ENCODE measurements around the gene C2orf76.

DNA sequence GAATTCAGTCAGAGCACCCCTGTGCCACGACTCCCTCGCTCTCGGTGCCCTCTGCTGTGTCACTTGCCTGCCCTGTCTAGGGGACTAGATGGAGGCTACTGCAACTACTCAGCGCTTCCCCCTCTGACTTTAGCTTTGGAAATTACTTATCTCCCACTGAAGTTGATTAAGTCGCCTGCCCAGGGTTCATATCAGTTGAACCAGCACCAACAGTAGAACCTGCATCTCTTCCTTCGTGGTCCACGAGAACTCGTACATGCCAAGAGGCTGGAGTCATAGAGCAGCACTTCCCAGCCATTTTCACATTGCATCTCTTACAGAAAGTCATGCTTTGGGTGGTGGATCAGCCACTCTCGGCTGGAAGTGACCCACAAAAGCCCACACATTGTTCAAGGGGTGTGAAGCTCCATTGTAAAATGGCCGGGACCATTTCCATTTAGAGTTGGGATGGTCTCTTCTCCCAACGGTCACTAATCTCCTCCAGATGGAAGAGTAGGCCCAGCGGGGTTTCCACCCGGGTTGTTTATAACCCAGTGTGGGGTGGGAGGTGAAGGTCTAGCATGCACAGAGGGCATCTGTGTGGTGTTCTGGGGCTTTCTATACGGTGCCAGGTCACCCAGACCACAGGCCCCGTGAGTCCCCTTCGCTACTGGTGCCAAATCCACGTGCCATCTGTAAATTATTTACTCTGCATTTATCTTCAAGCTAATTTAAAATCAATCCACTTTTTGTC lies 105.0 kb downstream of the C2orf76 start:
- no peak for TF ChIP-seq CTCF (IDR thresholded peaks at IDR 0.05)
- no peak for TF ChIP-seq EP300 (IDR thresholded peaks at IDR 0.05)
- TF ChIP-seq POLR2AphosphoS5 (IDR thresholded peaks at IDR 0.05): no peak
- TF ChIP-seq POLR2A (IDR thresholded peaks at IDR 0.05; ENCODE audit: low read depth): no peak

All from esophagus muscularis mucosa (tissue), 4 donors.